ENCODE results near the gene EXOSC9. TPM values are rescaled to one million over a fixed set of nuclear protein-coding genes. Genes with fewer than 3 reads are reported as not detected.

EXOSC9 gene
- total RNA-seq, 1 donor from 2014 or later: 10.4 TPM

DNA sequence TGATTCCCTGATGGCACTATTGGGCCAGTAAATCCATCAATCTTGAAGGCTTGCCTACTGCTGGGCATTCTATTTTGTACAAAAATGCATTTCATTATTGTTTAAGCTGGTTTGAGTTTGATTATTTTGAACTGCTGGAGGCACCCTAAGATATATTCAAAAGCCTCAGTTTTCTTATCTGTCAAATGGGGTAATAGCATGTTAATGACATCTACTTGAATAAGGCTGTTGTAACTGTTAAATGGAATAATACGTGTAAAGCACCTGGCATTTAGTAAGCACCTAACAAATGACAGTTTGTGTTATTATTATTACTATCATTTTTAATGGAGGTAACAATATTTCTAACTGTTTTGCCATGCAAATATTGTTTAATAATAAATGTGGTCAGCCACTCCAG, 29.3 kb upstream of the EXOSC9 start:
- Histone ChIP-seq H3K4me1 (no peaks in the 10 kb centered on the region), H3K4me3 (no peak overlapping the region), H3K27ac (replicated peaks) (no peak overlapping the region), H3K27me3 (ENCODE audit: low read depth) (peaks cover 45% of the 10 kb centered on the region), H3K9me3 (replicated peaks) (no peaks in the 10 kb centered on the region), H3K36me3 (no peaks in the 10 kb centered on the region)
- DNase-seq: no peak
- intact Hi-C loops (cut with micrococcal nuclease): no loop called here
- TF ChIP-seq, protein P1, sequence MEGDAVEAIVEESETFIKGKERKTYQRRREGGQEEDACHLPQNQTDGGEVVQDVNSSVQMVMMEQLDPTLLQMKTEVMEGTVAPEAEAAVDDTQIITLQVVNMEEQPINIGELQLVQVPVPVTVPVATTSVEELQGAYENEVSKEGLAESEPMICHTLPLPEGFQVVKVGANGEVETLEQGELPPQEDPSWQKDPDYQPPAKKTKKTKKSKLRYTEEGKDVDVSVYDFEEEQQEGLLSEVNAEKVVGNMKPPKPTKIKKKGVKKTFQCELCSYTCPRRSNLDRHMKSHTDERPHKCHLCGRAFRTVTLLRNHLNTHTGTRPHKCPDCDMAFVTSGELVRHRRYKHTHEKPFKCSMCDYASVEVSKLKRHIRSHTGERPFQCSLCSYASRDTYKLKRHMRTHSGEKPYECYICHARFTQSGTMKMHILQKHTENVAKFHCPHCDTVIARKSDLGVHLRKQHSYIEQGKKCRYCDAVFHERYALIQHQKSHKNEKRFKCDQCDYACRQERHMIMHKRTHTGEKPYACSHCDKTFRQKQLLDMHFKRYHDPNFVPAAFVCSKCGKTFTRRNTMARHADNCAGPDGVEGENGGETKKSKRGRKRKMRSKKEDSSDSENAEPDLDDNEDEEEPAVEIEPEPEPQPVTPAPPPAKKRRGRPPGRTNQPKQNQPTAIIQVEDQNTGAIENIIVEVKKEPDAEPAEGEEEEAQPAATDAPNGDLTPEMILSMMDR (IDR thresholded peaks at IDR 0.05; ENCODE audit: borderline replicate concordance): no peak

DNA sequence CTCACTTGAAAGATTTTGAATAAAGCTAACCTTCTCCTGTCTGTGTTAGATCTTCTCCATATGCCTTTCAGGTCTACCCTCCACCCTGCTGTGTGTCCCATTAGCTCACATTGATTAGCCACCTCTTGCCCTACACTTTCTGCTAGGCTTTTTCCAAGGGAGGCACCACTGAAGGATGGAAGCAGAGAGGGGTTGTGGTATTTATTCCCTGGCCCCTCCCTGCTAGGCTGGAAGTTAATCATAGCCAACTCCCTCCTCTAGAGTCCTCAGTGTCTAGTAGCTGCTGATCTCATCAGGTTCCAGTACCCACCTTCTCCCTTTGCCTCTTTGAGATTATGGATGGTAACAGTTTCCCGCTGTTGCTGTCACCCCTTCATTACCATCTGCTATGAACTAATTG, 27.2 kb upstream of the EXOSC9 start:
- no peak for DNase-seq
- Histone ChIP-seq H3K9me3 (replicated peaks) (no peaks in the 10 kb centered on the region), H3K27me3 (ENCODE audit: low read depth) (peaks cover 27% of the 10 kb centered on the region), H3K27ac (replicated peaks) (no peak overlapping the region), H3K36me3 (no peaks in the 10 kb centered on the region), H3K4me1 (no peaks in the 10 kb centered on the region), H3K4me3 (no peak overlapping the region)
- TF ChIP-seq, protein P1 (IDR thresholded peaks at IDR 0.05; ENCODE audit: borderline replicate concordance): no peak
- intact Hi-C loops (cut with micrococcal nuclease): no loop called here

DNA sequence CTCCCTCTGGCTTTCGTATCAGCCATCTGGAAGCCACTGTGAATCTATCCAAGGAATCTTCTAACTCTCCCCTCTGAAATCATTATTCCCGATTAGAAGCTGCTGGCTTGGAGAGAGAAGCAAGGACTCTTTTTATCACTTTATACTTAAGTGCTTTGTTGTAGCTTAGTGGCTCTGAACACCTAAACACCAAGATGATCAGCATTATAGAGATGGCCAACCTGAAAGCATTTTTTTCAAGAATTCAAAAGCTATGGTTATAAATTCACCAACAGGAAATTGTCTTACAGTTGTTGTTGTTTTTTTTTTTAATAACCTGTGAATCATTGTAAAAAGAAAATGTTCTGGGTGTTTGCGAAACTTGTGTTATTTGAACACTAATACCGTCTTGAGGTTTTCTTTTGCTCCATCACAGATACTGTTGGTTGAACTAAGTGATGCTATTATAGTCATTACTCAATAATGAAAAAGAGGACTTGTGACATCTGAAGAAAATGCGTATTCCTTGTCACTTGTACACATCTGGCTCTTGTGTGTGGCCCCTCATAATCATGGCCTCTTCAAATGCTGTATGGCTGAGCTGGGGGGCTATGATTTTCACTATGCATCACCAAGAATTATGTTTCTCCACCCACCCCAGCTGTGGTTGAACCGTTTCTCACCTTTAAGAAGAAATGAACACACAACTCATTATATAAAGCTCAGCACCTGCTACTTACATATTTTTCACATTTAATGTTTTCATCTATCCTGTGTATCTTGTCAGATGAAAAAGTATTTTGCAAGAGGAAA, 24.3 kb upstream of the EXOSC9 start:
- DNase-seq: no peak
- TF ChIP-seq, protein P1 (IDR thresholded peaks at IDR 0.05; ENCODE audit: borderline replicate concordance): no peak
- H3K4me1 ChIP-seq: peaks cover 8% of the 10 kb centered on the region
- no peaks in the 10 kb centered on the region for H3K9me3 ChIP-seq (replicated peaks)
- intact Hi-C loops (cut with micrococcal nuclease): no loop called here
- no peak overlapping the region for H3K27ac ChIP-seq (replicated peaks)
- H3K27me3 ChIP-seq (ENCODE audit: low read depth): peaks cover 26% of the 10 kb centered on the region
- H3K4me3 ChIP-seq: no peak overlapping the region
- no peaks in the 10 kb centered on the region for H3K36me3 ChIP-seq

DNA sequence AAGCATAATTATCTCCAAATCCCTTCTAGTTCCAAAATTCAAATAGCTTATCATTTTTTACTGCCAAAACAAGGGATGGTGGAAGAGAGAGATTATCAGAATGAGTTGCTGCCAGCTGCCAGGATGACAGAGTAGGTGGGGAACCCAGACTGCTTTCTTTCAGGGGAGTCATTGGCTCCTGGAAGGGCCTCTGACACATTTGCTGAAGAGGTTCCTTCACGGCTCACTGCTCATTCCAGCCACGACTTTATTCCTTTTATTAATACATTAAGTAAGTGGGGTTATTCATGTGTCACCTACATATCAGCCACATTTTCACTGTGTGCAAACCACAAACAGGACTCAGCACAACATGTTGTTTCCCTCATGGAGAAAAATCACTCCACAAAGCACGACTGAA, 23.5 kb upstream of the EXOSC9 start:
- H3K27ac ChIP-seq (replicated peaks): no peak overlapping the region
- no peaks in the 10 kb centered on the region for H3K9me3 ChIP-seq (replicated peaks)
- peaks cover 8% of the 10 kb centered on the region for H3K4me1 ChIP-seq
- H3K27me3 ChIP-seq (ENCODE audit: low read depth): peaks cover 21% of the 10 kb centered on the region
- intact Hi-C loops (cut with micrococcal nuclease): no loop called here
- no peak overlapping the region for H3K4me3 ChIP-seq
- no peaks in the 10 kb centered on the region for H3K36me3 ChIP-seq
- TF ChIP-seq, protein P1 (IDR thresholded peaks at IDR 0.05; ENCODE audit: borderline replicate concordance): no peak
- no peak for DNase-seq

DNA sequence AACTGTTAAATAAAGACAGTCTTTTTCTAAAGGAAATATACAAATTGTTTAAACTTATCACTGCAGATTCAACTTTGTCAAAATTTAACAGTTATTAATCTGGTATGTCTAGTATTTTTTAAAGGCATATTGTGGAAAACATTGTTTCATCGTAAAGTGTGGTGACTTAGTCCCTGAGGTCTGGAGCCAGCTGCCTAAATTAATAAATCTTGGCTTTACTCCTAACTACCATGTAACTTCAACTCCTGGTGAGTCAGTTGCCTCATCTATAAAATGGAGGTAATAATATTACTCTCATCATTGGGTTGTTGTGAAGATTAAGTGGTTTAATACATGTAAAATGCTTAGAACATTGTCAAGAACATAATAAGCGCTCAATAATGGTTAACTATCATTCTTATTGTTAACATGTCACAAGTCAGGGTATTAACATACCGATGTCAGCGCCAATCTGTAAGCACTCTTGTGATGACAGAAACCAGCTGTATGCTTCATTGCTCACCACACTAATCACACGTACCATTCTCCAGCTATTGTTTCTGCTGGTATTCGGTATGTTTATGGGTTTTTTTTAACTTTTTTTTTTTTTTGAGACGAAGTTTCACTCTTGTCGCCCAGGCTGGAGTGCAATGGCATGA, 22.0 kb upstream of the EXOSC9 start:
- Histone ChIP-seq H3K4me3 (no peak overlapping the region), H3K9me3 (replicated peaks) (peaks cover 4% of the 10 kb centered on the region), H3K4me1 (peaks cover 8% of the 10 kb centered on the region), H3K36me3 (no peaks in the 10 kb centered on the region), H3K27ac (replicated peaks) (no peak overlapping the region), H3K27me3 (ENCODE audit: low read depth) (peaks cover 18% of the 10 kb centered on the region)
- intact Hi-C loops (cut with micrococcal nuclease): no loop called here
- TF ChIP-seq, protein P1 (IDR thresholded peaks at IDR 0.05; ENCODE audit: borderline replicate concordance): no peak
- DNase-seq: no peak

Measured in left ventricle myocardium inferior (tissue), 1 donor.